WTC11 (cell line): ENCODE measurements around the gene DCP1A. TPM values are rescaled to one million over a fixed set of nuclear protein-coding genes. Genes with fewer than 3 reads are reported as not detected.
"Not testable (repeated sequence)": the region's sequence is repeated elsewhere in the genome, so short reads cannot be mapped to it uniquely, and the experiment has no call there.

Source experiments
- ATAC-seq: fragments of 200-7000 bp; cut with Tn5 transposase; 2 replicates; pipeline ENCODE4 v1.10.0; 2021; ENCODE audit warnings: mild to moderate bottlenecking, moderate library complexity
- CTCF ChIA-PET: fragments of 300-600 bp; sonication (Branson Sonifier 250); formaldehyde crosslinking; loops from one replicate; lab custom pipeline; 2021; ENCODE audit warnings: antibody characterized with exemption; lab: Charles Lee
- POLR2A ChIA-PET: fragments of 350-600 bp; sonication (Branson Sonifier 250); formaldehyde crosslinking; loops from one replicate; lab custom pipeline; 2021; ENCODE audit warnings: antibody characterized with exemption; lab: Charles Lee
- DNase-seq: peaks from one replicate; pipeline ENCODE4 v3.0.0; 2021; ENCODE audit warnings: low spot score
- H3K27ac Mint-ChIP-seq: 2 replicates; pipeline ENCODE4 v1.8.0; 2021; ENCODE audit warnings: mixed read lengths
- H3K27me3 Mint-ChIP-seq: 2 replicates; pipeline ENCODE4 v1.8.0; 2021; ENCODE audit warnings: low read depth, mild to moderate bottlenecking, moderate library complexity, mixed read lengths
- H3K36me3 Mint-ChIP-seq: 2 replicates; pipeline ENCODE4 v1.8.0; 2021; ENCODE audit warnings: mixed read lengths
- H3K4me1 Mint-ChIP-seq: 2 replicates; pipeline ENCODE4 v1.8.0; 2022; ENCODE audit warnings: mixed read lengths
- H3K4me3 Mint-ChIP-seq: 2 replicates; pipeline ENCODE4 v1.8.0; 2021; ENCODE audit warnings: mild to moderate bottlenecking, moderate library complexity, mixed read lengths
- H3K9me3 Mint-ChIP-seq: 2 replicates; pipeline ENCODE4 v1.8.0; 2021; ENCODE audit warnings: mixed read lengths
- AR ChIP-seq: fragments of 250-450 bp; sonication (Bioruptor Pico); IDR thresholded peaks from 2 replicates; pipeline ENCODE4 v1.9.0; 2021; ENCODE audit warnings: mild to moderate bottlenecking
- ATF2 ChIP-seq: sonication (generic); formaldehyde crosslinking; IDR thresholded peaks from 2 replicates; pipeline ENCODE4 v1.8.1; 2022; ENCODE audit warnings: low read depth, missing genetic modification reagents, borderline replicate concordance
- ATF3 ChIP-seq: sonication (generic); formaldehyde crosslinking; conservative IDR thresholded peaks from 2 replicates; pipeline ENCODE4 v1.8.1; 2022; ENCODE audit warnings: mild to moderate bottlenecking, missing genetic modification reagents
- CDX4 ChIP-seq: fragments of 250-450 bp; sonication (Bioruptor Pico); IDR thresholded peaks from 2 replicates; pipeline ENCODE4 v1.9.0; 2021; ENCODE audit warnings: moderate library complexity, mild to moderate bottlenecking, inconsistent platforms, borderline replicate concordance
- CREM ChIP-seq: sonication (generic); formaldehyde crosslinking; IDR thresholded peaks from 2 replicates; pipeline ENCODE4 v1.8.1; 2022; ENCODE audit warnings: mild to moderate bottlenecking, missing genetic modification reagents, moderate library complexity
- ESRRA ChIP-seq: sonication (generic); formaldehyde crosslinking; IDR thresholded peaks from 2 replicates; pipeline ENCODE4 v1.8.1; 2022; ENCODE audit warnings: mild to moderate bottlenecking, missing genetic modification reagents, borderline replicate concordance
- JUN ChIP-seq: sonication (generic); formaldehyde crosslinking; IDR thresholded peaks from 2 replicates; pipeline ENCODE4 v1.8.0; 2023; ENCODE audit warnings: mild to moderate bottlenecking, missing genetic modification reagents
- MLX ChIP-seq: sonication (generic); formaldehyde crosslinking; IDR thresholded peaks from 2 replicates; pipeline ENCODE4 v1.8.1; 2023; ENCODE audit warnings: mild to moderate bottlenecking, missing genetic modification reagents, moderate library complexity
- MYBL2 ChIP-seq: sonication (generic); formaldehyde crosslinking; IDR thresholded peaks from 2 replicates; pipeline ENCODE4 v1.8.1; 2023; ENCODE audit warnings: mild to moderate bottlenecking, moderate library complexity, missing genetic modification reagents
- SMAD3 ChIP-seq: sonication (generic); formaldehyde crosslinking; IDR thresholded peaks from 2 replicates; pipeline ENCODE4 v1.8.0; 2022; ENCODE audit warnings: missing genetic modification reagents, mild to moderate bottlenecking, borderline replicate concordance
- STAT6 ChIP-seq: sonication (generic); formaldehyde crosslinking; conservative IDR thresholded peaks from 2 replicates; pipeline ENCODE4 v1.8.1; 2023; ENCODE audit warnings: mild to moderate bottlenecking, low read depth, missing genetic modification reagents, moderate library complexity
- TCF7 ChIP-seq: sonication (generic); formaldehyde crosslinking; IDR thresholded peaks from 2 replicates; pipeline ENCODE4 v1.8.0; 2022; ENCODE audit warnings: mild to moderate bottlenecking, low read depth, missing genetic modification reagents, moderate library complexity
- ZBTB43 ChIP-seq: sonication (generic); formaldehyde crosslinking; IDR thresholded peaks from 2 replicates; pipeline ENCODE4 v1.8.1; 2023; ENCODE audit warnings: mild to moderate bottlenecking, missing genetic modification reagents
- ZNF232 ChIP-seq: sonication (generic); formaldehyde crosslinking; IDR thresholded peaks from 2 replicates; pipeline ENCODE4 v1.8.0; 2022; ENCODE audit warnings: mild to moderate bottlenecking, missing genetic modification reagents
- ZNF263 ChIP-seq: sonication (generic); formaldehyde crosslinking; IDR thresholded peaks from 2 replicates; pipeline ENCODE4 v1.8.1; 2022; ENCODE audit warnings: low read depth, mild to moderate bottlenecking, moderate library complexity, missing genetic modification reagents
- ZNF396 ChIP-seq: fragments of 250-450 bp; sonication (Bioruptor Pico); IDR thresholded peaks from 2 replicates; pipeline ENCODE4 v1.8.0; 2021; ENCODE audit warnings: mild to moderate bottlenecking, moderate library complexity, borderline replicate concordance
- ZNF532 ChIP-seq: fragments of 250-450 bp; sonication (Bioruptor Pico); IDR thresholded peaks from 2 replicates; pipeline ENCODE4 v1.9.0; 2021; ENCODE audit warnings: mild to moderate bottlenecking, borderline replicate concordance
- total RNA-seq: library from RNA; stranded (reverse); gene quantifications from 3 replicates; pipeline ENCODE4 v1.2.3, GENCODE V29; 2021

The DCP1A gene
- total RNA-seq, 1 experiment from 2014 or later = 19.1 TPM

GRCh38 chr3:53348118-53348517 is 775 bp upstream of the DCP1A start:
- Mint-ChIP-seq H3K27ac (peak overlapping the region; percentile 100), H3K4me1 (peaks cover 15% of the 10 kb centered on the region), H3K4me3 (peak overlapping the region; percentile 98)
- not testable (repeated sequence) for H3K36me3 Mint-ChIP-seq, ATAC-seq, H3K27me3 Mint-ChIP-seq, H3K9me3 Mint-ChIP-seq, DNase-seq
- ChIA-PET POLR2A (interaction anchor here (0.5 to 1.0 kb wide), 6 partner anchors 42 to 351 kb away, joined by 3 to 10 read pairs (median 4); partner anchors contain the start of gene TKT), CTCF (interaction anchor here (1.0 to 1.3 kb wide), 6 partner anchors 9 to 152 kb away, joined by 3 to 6 read pairs (median 4); partner anchors contain the start of gene CACNA1D)

- peak overlapping the region; percentile 98 for H3K4me3 Mint-ChIP-seq
- peak overlapping the region; percentile 95 for H3K27ac Mint-ChIP-seq
- TF ChIP-seq ZNF232 (no peak), ZNF532 (CRISPR knock-in tag) (no peak), ATF3 (CRISPR knock-in tag) (no peak), MYBL2 (CRISPR knock-in tag) (no peak), MLX (CRISPR knock-in tag) (no peak), CDX4 (CRISPR knock-in tag) (no peak), STAT6 (CRISPR knock-in tag) (no peak), ATF2 (CRISPR knock-in tag) (no peak), AR (CRISPR knock-in tag) (no peak), JUN (no peak), CREM (CRISPR knock-in tag) (no peak), ESRRA (CRISPR knock-in tag) (no peak), TCF7 (no peak), ZNF263 (CRISPR knock-in tag) (no peak), ZNF396 (CRISPR knock-in tag) (no peak), SMAD3 (CRISPR knock-in tag) (no peak), ZBTB43 (CRISPR knock-in tag) (no peak)
- ChIA-PET POLR2A (interaction anchor here (0.7 kb wide), 1 partner anchor 9 kb away, joined by 5 read pairs; no protein-coding TSS in a partner anchor), CTCF (interaction anchor here (0.8 to 1.3 kb wide), 4 partner anchors 10 to 151 kb away, joined by 3 to 4 read pairs (median 4); partner anchors contain the start of gene CACNA1D)
- H3K27me3 Mint-ChIP-seq = no peaks in the 10 kb centered on the region
- H3K9me3 Mint-ChIP-seq = no peaks in the 10 kb centered on the region
- H3K36me3 Mint-ChIP-seq = peaks cover 18% of the 10 kb centered on the region
- ATAC-seq (no peak), DNase-seq (no peak)
- peaks cover 15% of the 10 kb centered on the region for H3K4me1 Mint-ChIP-seq
Measured at GRCh38 chr3:53346922-53347260, 452 bp downstream of the DCP1A start.
